GM12878 (cell line): Measurements from ENCODE around the gene FOXF1. TPM values are rescaled to one million over a fixed set of nuclear protein-coding genes. Genes with fewer than 3 reads are reported as not detected.

Source experiments
- ATAC-seq: fragments of 200-7000 bp; cut with Tn5 transposase; 3 replicates; pipeline ENCODE4 v1.9.1; 2020; ENCODE audit warnings: mild to moderate bottlenecking, moderate library complexity
- BruUV-seq: library from RNA; stranded (reverse); fragments of 400-500 nt; replicated peaks from 2 replicates; lab custom pipeline; 2021; lab: Mats Ljungman, UMichigan
- CTCF ChIA-PET: fragments of 300-600 bp; sonication (Branson Sonifier 250); formaldehyde crosslinking; extraction: SDS; loops from one replicate; lab custom pipeline; 2021; ENCODE audit warnings: inconsistent platforms; lab: Yijun Ruan, JAX
- POLR2A ChIA-PET: fragments of 350-600 bp; formaldehyde crosslinking; extraction: SDS; loops from one replicate; lab custom pipeline; 2021; ENCODE audit warnings: inconsistent platforms; lab: Charles Lee
- RAD21 ChIA-PET: fragments of 300-600 bp; sonication (Branson Sonifier 250); formaldehyde crosslinking; loops from one replicate; lab custom pipeline; 2023; ENCODE audit warnings: antibody characterized with exemption; ENCODE audit not compliant: unreplicated experiment; lab: Charles Lee
- SMC1A ChIA-PET: fragments of 300-600 bp; sonication (Branson Sonifier 250); formaldehyde crosslinking; loops from one replicate; lab custom pipeline; 2023; ENCODE audit not compliant: unreplicated experiment, uncharacterized antibody; lab: Charles Lee
- DNase-seq: peaks from one replicate; pipeline ENCODE4 v3.0.0-alpha.2; 2011; ENCODE audit warnings: low read depth, low spot score
- FAIRE-seq: peaks from 3 replicates; lab custom pipeline; 2011; peaks lifted over from hg19 to GRCh38; lab: Jason Lieb, UNC
- H2AFZ ChIP-seq: 2 replicates; pipeline ENCODE4 v1.6.0; 2011; ENCODE audit warnings: low read depth, low read length, control low read depth; ENCODE audit not compliant: control insufficient read depth
- H3K27ac ChIP-seq: 2 replicates; pipeline ENCODE4 v1.5.1; 2011; ENCODE audit warnings: control low read depth; ENCODE audit not compliant: control insufficient read depth, insufficient read depth
- H3K27me3 ChIP-seq, 2 experiments: replicated peaks in 1 of 2; 2 replicates each; pipeline versions ENCODE4 v1.6.0 to v1.6.1; 2011; ENCODE audit warnings: low read length in 1 of 2; ENCODE audit not compliant: control insufficient read depth in 2 of 2, insufficient read depth in 2 of 2
- H3K36me3 ChIP-seq, 2 experiments: 2 replicates each; pipeline ENCODE4 v1.5.1; 2011; ENCODE audit warnings: low read length in 1 of 2; ENCODE audit not compliant: control insufficient read depth in 2 of 2, insufficient read depth in 2 of 2
- H3K4me1 ChIP-seq: 2 replicates; pipeline ENCODE4 v1.6.1; 2011; ENCODE audit warnings: mild to moderate bottlenecking, low read length, moderate library complexity, mixed read lengths; ENCODE audit not compliant: control insufficient read depth, insufficient read depth
- H3K4me2 ChIP-seq: 2 replicates; pipeline ENCODE4 v1.6.0; 2011; ENCODE audit warnings: control low read depth; ENCODE audit not compliant: control insufficient read depth, insufficient read depth
- H3K4me3 ChIP-seq: fragments of 200-600 bp; sonication (generic); 2 replicates; pipeline ENCODE4 v1.5.1; 2016
- H3K79me2 ChIP-seq: 2 replicates; pipeline ENCODE4 v1.6.0; 2011; ENCODE audit warnings: low read length; ENCODE audit not compliant: control insufficient read depth, insufficient read depth
- H3K9ac ChIP-seq: 2 replicates; pipeline ENCODE4 v1.8.0; 2011; ENCODE audit warnings: low read length, control low read depth, mixed read lengths; ENCODE audit not compliant: control insufficient read depth, insufficient read depth
- H3K9me3 ChIP-seq: replicated peaks from 3 replicates; pipeline ENCODE4 v1.5.1; 2011; ENCODE audit warnings: mild to moderate bottlenecking, low read length; ENCODE audit not compliant: control insufficient read depth, insufficient read depth
- H4K20me1 ChIP-seq: 2 replicates; pipeline ENCODE4 v1.6.0; 2011; ENCODE audit not compliant: control insufficient read depth, insufficient read depth
- BRCA1 ChIP-seq: IDR thresholded peaks from 2 replicates; pipeline ENCODE4 v1.6.1; 2011; ENCODE audit warnings: low read depth, low read length, improper control_type of control experiment
- CHD1 ChIP-seq: IDR thresholded peaks from 2 replicates; pipeline ENCODE4 v1.6.1; 2012; ENCODE audit warnings: low read depth, low read length, improper control_type of control experiment
- EGR1 ChIP-seq, 2 experiments: IDR thresholded peaks; 1 replicate in 1 of 2; 2 replicates in 1 of 2; pipeline ENCODE4 v1.6.1; 2011 to 2012; ENCODE audit warnings: low read depth in 2 of 2, low read length in 2 of 2, borderline replicate concordance in 1 of 2, mild to moderate bottlenecking in 1 of 2, moderate library complexity in 1 of 2
- HDAC2 ChIP-seq: fragments of 200-600 bp; sonication (generic); IDR thresholded peaks from 2 replicates; pipeline ENCODE4 v1.6.1; 2017
- MTA2 ChIP-seq: fragments of 450-650 bp; IDR thresholded peaks from 2 replicates; pipeline ENCODE4 v1.6.1; 2016; ENCODE audit warnings: low read depth, mild to moderate bottlenecking, moderate library complexity
- NFYA ChIP-seq: IDR thresholded peaks from 2 replicates; pipeline ENCODE4 v1.6.1; 2011; ENCODE audit warnings: low read depth, mild to moderate bottlenecking, low read length, improper control_type of control experiment, borderline replicate concordance
- NR2C1 ChIP-seq: fragments of 450-650 bp; IDR thresholded peaks from 2 replicates; pipeline ENCODE4 v1.6.1; 2017; ENCODE audit warnings: antibody characterized with exemption, mild to moderate bottlenecking, moderate library complexity
- POLR2AphosphoS2 ChIP-seq: IDR thresholded peaks from 2 replicates; pipeline ENCODE4 v1.6.1; 2011; ENCODE audit warnings: low read depth, mild to moderate bottlenecking, low read length, improper control_type of control experiment, moderate library complexity
- POLR2AphosphoS5 ChIP-seq: IDR thresholded peaks from 2 replicates; pipeline ENCODE4 v1.6.1; 2011; ENCODE audit warnings: mild to moderate bottlenecking, low read length, inconsistent platforms
- RELA ChIP-seq: fragments of 450-650 bp; IDR thresholded peaks from 2 replicates; pipeline ENCODE4 v1.8.0; 2014; ENCODE audit warnings: borderline replicate concordance; ENCODE audit not compliant: partially characterized antibody
- SMARCA5 ChIP-seq: fragments of 450-650 bp; IDR thresholded peaks from 2 replicates; pipeline ENCODE4 v1.6.1; 2017; ENCODE audit warnings: mild to moderate bottlenecking
- SPI1 ChIP-seq: IDR thresholded peaks from 2 replicates; pipeline ENCODE4 v1.6.1; 2011; ENCODE audit warnings: low read depth, mild to moderate bottlenecking, low read length, moderate library complexity, borderline replicate concordance; ENCODE audit not compliant: insufficient read depth
- SREBF2 ChIP-seq: IDR thresholded peaks from 2 replicates; pipeline ENCODE4 v1.6.1; 2012; ENCODE audit warnings: mild to moderate bottlenecking, low read length
- STAT1 ChIP-seq: fragments of 450-650 bp; conservative IDR thresholded peaks from 2 replicates; pipeline ENCODE4 v1.6.1; 2014; ENCODE audit warnings: antibody characterized with exemption, mild to moderate bottlenecking
- TCF7 ChIP-seq: IDR thresholded peaks from 2 replicates; pipeline ENCODE4 v1.6.1; 2014; ENCODE audit warnings: antibody characterized with exemption, borderline replicate concordance
- ZBTB33 ChIP-seq: fragments of 450-650 bp; IDR thresholded peaks from 2 replicates; pipeline ENCODE4 v1.6.1; 2017; ENCODE audit warnings: mild to moderate bottlenecking
- WGBS: methylation state at CpG from one replicate; pipeline ENCODE4 v1.1.6; 2016; ENCODE audit warnings: low lambda C conversion rate; ENCODE audit not compliant: insufficient replicate concordance, insufficient coverage; ENCODE audit errors: missing lambda C conversion rate; 5-methylcytosine and 5-hydroxymethylcytosine counted together
- in situ Hi-C: fragments of 300-500 bp; cut with MboI; formaldehyde crosslinking; loops from 9 replicates; pipeline ENCODE4 v1.14.3; 2018; ENCODE audit warnings: mixed read lengths
- intact Hi-C: fragments of 100-400 bp; cut with micrococcal nuclease; formaldehyde crosslinking; loops from one replicate; pipeline ENCODE4 v1.14.2; 2022; ENCODE audit not compliant: unreplicated experiment
- polyA plus RNA-seq, 11 experiments: library from polyadenylated mRNA; depleted of rRNA in 4 of 11; unstranded in 6 of 11; stranded (reverse) in 5 of 11; fragments of >200 nt; fragmentation: Nextera tagmentation in 4 of 11; fragmentation: Illumina TruSeq in 1 of 11; extraction: Ambion mirVana in 4 of 11; extraction: Trizol in 1 of 11; gene quantifications; 1 replicate in 1 of 11; 2 replicates in 10 of 11; pipeline versions ENCODE4 v1.2.1 to v1.2.3, GENCODE V29; 2011 to 2016; ENCODE audit warnings: inconsistent platforms in 2 of 11, missing spikeins in 2 of 11, low read depth in 1 of 11
- total RNA-seq, 4 experiments: library from RNA; depleted of rRNA in 3 of 4; stranded (reverse); fragments of >200 nt in 3 of 4; fragmentation: Illumina TruSeq in 1 of 4; extraction: Trizol in 1 of 4; gene quantifications; 2 replicates each; pipeline versions ENCODE4 v1.2.1 to v1.2.3, GENCODE V29; 2013 to 2021
- TF ChIP-seq, protein P1 (sequence below): IDR thresholded peaks from 2 replicates; pipeline ENCODE4 v1.6.1; 2011; ENCODE audit warnings: borderline replicate concordance, low read depth, mild to moderate bottlenecking, moderate library complexity, mixed read lengths, low read length; ENCODE audit not compliant: insufficient read depth; ENCODE audit errors: extremely low read length
- TF ChIP-seq, protein P2 (sequence below): IDR thresholded peaks from 2 replicates; pipeline ENCODE4 v1.6.1; 2012; ENCODE audit warnings: low read depth, low read length, improper control_type of control experiment

FOXF1 gene
- total and polyA plus RNA-seq, 10 of the 15 experiments (the other 5 are each of a cell fraction or from before 2014, with no cell fraction given): 0.01 TPM; not detected in 9

DNA sequence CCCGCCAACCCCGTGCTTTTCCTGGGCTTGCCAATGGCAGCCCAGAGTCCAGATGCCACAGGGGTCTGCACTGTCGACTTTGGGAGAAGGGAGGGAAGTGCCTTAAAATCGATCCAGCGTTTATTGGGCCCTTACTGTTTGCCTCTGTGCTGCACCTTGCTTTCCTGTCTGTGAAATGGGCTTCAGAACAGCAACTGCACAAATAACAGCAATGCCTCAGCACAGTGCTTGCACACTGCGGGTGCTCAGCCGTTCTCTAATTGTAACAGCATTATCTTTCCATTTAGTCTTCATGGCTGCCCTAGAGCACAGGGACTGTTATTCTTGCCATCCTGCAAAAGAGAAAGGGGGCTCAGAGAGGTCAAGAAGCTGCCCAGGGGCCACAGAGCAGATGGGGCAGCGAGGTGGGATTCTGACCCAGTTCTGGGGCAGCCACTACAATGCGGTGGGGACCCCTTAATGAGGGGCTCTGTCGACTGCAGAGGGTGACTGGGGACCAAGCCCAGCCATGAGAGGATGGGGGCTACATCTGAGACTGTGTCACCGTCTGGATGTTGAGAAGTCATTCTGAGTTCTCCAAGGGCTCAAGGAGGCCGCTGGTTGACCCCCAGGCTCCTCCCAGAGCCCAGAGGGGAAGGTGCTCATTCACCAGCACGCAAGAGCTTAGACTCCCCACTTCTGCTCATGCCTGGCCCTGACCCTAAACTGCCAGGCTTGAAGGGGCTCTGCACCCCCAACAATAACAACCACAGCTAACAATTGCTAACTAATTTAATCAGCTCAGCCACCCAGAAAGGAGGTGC is 9.4 kb upstream of the FOXF1 start (continued):
- no peak for TF ChIP-seq ZBTB33
- TF ChIP-seq HDAC2: no peak

DNA sequence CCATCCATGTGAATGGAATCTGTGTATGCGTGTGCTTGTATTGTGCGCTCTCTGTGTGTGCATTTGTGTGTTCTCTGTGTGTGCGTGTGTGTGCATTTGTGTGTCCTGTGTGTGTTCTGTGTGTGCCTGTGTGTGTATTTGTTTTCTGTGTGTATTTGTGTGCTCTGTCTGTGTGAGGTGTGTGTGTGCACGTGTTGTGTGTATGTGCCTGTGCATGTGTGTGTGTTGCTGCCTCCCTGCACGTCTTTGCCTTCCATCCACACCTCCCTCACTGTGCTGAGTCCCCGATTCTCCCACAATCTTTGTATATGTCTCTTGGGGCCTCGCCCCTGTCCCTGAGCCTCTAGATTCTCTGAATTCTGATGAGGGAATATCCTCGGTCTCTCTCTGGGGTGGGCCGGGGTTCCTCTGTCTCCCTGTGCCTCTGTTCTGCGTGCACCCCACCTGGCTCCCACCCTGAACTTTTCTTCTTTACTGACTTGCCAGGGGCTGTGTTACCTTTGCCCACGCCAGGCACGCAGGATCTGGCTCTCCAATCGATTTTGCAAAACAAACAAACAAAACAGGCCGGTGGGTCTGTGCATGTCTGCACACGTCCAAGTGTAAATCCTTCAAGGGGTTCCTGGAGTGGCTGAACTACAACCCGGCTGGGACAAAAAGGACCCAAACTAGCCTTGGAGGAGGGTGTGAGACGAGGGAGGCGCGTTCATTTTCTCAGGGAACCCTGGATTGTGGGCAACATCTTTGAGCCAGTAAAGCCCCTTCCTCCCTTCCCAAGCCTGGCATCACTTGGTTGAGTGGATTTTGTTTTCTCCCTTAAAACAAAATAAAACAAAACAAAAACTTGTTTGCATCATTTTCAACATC is 8.1 kb upstream of the FOXF1 start:
- in situ Hi-C loops: no loop called here
- H3K4me1 ChIP-seq: no peaks in the 10 kb centered on the region
- H3K27ac ChIP-seq: no peak overlapping the region
- ChIA-PET SMC1A (no interaction called here), POLR2A (no interaction called here), RAD21 (no interaction called here), CTCF (no interaction called here)
- no peaks in the 10 kb centered on the region for H3K36me3 ChIP-seq
- intact Hi-C loops: no loop called here
- no peak overlapping the region for H3K4me2 ChIP-seq
- FAIRE-seq: no peak
- no peaks in the 10 kb centered on the region for H3K9me3 ChIP-seq
- H3K79me2 ChIP-seq: no peaks in the 10 kb centered on the region
- H4K20me1 ChIP-seq: no peaks in the 10 kb centered on the region; the same call in 1 of the 2 replicates
- no peak overlapping the region for H3K9ac ChIP-seq
- DNase-seq: no peak
- no peak overlapping the region for H3K4me3 ChIP-seq
- no TSS peak for BruUV-seq
- H3K27me3 ChIP-seq: peaks cover 23 to 41% of the 10 kb centered on the region in 2 experiments
- ATAC-seq: no peak
- 13% methylated on average over 19 of the region's 19 CpGs for WGBS
- no peak overlapping the region for H2AFZ ChIP-seq
- no peak for TF ChIP-seq MTA2
- TF ChIP-seq CHD1: no peak
- TF ChIP-seq NR2C1: no peak
- TF ChIP-seq TCF7: no peak
- TF ChIP-seq POLR2AphosphoS5: no peak
- no peak for TF ChIP-seq RELA
- TF ChIP-seq NFYA: no peak
- TF ChIP-seq SREBF2: no peak
- no peak for TF ChIP-seq POLR2AphosphoS2
- TF ChIP-seq BRCA1: no peak
- TF ChIP-seq SMARCA5: no peak
- TF ChIP-seq, protein P1, sequence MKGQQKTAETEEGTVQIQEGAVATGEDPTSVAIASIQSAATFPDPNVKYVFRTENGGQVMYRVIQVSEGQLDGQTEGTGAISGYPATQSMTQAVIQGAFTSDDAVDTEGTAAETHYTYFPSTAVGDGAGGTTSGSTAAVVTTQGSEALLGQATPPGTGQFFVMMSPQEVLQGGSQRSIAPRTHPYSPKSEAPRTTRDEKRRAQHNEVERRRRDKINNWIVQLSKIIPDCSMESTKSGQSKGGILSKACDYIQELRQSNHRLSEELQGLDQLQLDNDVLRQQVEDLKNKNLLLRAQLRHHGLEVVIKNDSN: no peak
- TF ChIP-seq STAT1: no peak
- TF ChIP-seq EGR1 (IDR thresholded peaks at IDR 0.05; ENCODE audit: borderline replicate concordance in 1 of 2, low read depth in 2 of 2, low read length in 2 of 2): no peak
- TF ChIP-seq SPI1: no peak
- TF ChIP-seq, protein P2, sequence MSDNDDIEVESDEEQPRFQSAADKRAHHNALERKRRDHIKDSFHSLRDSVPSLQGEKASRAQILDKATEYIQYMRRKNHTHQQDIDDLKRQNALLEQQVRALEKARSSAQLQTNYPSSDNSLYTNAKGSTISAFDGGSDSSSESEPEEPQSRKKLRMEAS: no peak
